Stimulated activated CD8-positive, alpha-beta memory T cell treated with anti-CD3 and anti-CD28 coated beads, Interleukin-15, amount 100 ng/mL, for 24 hours (primary cell): Measurements from ENCODE around the gene NTN3.

Experiments
- DNase-seq: peaks from one replicate; pipeline ENCODE4 v3.0.0-alpha.2; 2020; ENCODE audit warnings: low read depth

Gene NTN3

GRCh38 chr16:2514333-2515179, 43.5 kb downstream of the NTN3 start:
- DNase-seq = no peak

GRCh38 chr16:2515180-2515851, 44.2 kb downstream of the NTN3 start:
- DNase-seq = no peak

GRCh38 chr16:2516391-2517240, 45.5 kb downstream of the NTN3 start:
- no peak for DNase-seq

DNA sequence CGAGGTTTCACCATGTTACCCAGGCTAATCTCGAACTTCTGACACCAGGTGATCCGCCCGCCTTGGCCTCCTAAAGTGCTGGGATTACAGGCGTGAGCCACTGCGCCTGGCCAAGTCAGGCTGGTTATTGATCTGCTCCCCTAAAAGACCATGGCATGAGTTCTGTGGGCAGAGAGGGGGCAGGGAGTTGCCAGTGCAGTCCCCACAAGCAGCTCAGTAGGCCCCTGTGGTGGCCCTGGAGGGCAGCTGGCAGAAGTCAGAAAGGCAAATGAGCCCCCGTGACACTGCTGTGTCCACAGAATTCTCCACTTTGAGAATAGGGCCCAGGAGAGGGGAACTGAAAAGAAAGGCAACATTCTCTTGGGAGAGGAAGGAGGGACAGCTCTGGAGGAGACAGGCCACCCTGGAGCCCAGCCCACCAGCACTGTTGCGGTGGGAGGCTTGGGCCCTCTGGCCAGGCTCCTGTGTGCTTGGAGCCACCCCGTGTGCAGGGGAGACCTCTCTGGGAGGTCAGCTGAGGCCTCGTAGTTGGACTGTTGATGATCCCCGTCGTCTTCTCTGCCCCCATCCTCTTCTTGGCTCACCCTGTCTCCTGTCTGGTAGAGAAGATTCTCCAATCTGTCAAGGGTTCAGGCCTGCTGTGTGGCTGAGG, 47.0 kb downstream of the NTN3 start:
- no peak for DNase-seq

GRCh38 chr16:2518823-2519710, 48.0 kb downstream of the NTN3 start:
- DNase-seq = no peak

DNA sequence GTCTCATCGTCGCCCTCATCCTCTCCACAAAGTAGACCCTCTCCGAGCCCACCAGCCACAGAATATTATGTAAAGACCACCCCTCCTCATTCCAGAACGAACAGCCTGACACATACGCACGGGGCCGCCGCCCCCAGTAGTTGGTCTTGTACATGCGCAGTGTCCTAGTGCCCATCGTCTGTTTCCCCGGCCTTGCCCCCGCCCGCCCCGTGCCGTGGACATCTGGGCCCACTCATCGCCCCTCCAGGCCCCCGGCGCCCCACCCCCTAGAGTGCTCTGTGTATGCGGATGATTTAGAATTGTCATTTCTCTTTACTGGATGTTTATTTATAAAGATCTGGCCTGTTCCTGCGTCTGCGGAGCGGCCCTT, 48.6 kb downstream of the NTN3 start:
- DNase-seq = no peak

DNA sequence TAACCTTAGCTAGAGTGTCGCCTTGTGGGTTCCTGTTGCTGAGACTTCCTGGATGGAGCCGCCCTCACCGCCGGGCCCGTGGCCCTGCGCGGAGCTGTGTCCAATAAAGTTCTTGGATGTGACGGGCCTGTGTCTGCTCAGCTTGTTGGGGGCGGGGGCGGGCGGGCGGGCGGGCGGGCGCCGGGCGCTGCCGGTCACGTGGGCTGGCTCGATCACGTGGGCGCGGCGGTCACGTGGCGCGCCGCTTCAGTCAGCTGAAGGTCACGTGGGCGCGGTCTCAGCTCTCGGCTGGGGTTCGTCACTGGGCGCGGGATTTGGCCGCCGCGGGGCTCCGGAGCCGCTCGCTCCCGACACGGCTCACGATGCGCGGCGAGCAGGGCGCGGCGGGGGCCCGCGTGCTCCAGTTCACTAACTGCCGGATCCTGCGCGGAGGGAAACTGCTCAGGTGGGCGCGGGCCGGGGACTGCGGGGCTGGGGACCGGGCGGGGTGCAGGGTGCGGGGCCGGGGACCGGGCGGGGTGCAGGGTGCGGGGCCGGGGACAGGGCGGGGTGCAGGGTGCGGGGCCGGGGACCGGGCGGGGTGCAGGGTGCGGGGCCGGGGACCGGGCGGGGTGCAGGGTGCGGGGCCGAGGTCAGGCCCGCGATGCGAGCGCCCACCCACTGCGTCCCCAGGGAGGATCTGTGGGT, 49.1 kb downstream of the NTN3 start, which contains the start of gene AMDHD2:
Gene AMDHD2 (plus strand): TSS at position 275 of the 687 bp plus-strand sequence. CDS start 88 bp downstream, at position 363.
- DNase-seq = peak; percentile 89

DNA sequence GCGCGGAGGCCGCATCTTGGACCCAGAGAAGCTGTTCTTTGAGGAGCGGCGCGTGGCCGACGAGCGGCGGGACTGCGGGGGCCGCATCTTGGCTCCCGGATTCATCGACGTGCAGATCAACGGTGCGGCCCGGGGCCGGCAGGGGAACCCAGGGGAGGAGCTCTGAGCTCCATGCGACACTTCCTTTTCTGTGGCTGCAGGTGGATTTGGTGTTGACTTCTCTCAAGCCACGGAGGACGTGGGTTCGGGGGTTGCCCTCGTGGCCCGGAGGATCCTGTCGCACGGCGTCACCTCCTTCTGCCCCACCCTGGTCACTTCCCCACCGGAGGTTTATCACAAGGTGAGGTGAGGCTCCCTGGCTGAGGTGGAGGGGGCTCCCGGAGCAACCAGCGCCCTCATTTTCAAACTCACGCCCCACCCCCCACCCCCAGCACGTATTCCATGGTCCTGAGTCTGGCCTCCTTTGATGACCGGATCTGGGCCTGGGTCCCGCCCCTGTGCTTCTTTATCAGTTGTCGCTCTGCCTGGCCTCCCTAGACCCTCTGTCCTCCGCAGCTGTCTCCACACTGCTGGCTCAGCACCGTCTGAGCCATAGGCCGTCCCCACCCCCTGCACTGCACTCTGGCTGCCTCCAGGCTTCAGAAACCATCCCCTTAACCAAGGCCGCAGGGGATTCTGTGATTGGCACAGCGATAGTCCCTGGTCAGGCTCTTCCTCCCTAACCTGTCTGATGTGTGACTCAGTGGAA, 49.9 kb downstream of the NTN3 start:
- no peak for DNase-seq
